ENCODE measurements around the gene GPATCH8. TPM values are rescaled to one million over a fixed set of nuclear protein-coding genes. Genes with fewer than 3 reads are reported as not detected.

Gene GPATCH8
- total and polyA plus RNA-seq, 10 donors = 4.8 to 66.3 (median 57.9) TPM

DNA sequence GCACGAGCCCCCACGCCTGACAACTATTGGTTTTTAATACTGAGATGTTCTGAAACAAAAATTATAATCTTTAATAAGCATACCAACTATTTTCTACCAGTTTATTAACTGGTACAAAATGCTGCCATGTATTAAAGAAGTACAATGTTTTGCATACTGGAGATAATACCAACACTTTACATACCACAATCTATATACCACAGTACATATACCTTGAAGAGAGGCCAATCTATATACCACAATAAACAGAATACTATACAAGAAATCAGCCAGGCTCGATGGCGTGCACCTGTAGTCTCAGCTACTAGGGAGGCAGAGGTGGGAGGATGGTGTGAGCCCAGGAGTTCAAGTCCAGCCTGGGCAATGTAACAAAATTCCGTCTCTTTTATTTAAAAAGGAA, 9.9 kb downstream of the GPATCH8 start:
- H3K4me1 ChIP-seq = peaks cover 11 to 89% (median 41%) of the 10 kb centered on the region in 6 donors
- TF ChIP-seq POLR2A (IDR thresholded peaks at IDR 0.05) (no peak), POLR2AphosphoS5 (IDR thresholded peaks at IDR 0.05) (no peak)
- TF ChIP-seq, protein P1, sequence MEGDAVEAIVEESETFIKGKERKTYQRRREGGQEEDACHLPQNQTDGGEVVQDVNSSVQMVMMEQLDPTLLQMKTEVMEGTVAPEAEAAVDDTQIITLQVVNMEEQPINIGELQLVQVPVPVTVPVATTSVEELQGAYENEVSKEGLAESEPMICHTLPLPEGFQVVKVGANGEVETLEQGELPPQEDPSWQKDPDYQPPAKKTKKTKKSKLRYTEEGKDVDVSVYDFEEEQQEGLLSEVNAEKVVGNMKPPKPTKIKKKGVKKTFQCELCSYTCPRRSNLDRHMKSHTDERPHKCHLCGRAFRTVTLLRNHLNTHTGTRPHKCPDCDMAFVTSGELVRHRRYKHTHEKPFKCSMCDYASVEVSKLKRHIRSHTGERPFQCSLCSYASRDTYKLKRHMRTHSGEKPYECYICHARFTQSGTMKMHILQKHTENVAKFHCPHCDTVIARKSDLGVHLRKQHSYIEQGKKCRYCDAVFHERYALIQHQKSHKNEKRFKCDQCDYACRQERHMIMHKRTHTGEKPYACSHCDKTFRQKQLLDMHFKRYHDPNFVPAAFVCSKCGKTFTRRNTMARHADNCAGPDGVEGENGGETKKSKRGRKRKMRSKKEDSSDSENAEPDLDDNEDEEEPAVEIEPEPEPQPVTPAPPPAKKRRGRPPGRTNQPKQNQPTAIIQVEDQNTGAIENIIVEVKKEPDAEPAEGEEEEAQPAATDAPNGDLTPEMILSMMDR (IDR thresholded peaks at IDR 0.05 in 8 of 11, conservative IDR thresholded peaks at IDR 0.05 in 3 of 11) = no peak
- no peaks in the 10 kb centered on the region for H3K27me3 ChIP-seq (replicated peaks in 1 of 7)
- H3K36me3 ChIP-seq = peaks cover 0 to 31% (median 2%) of the 10 kb centered on the region in 6 donors
- intact Hi-C loops (cut with DNase I; ENCODE audit: low total_unique reads) = no loop called here
- 90 to 96% (median 91%) methylated on average over 5 of the region's 5 CpGs for WGBS, 5 donors
- DNase-seq = no peak
- H3K4me3 ChIP-seq = no peak overlapping the region
- H3K27ac ChIP-seq = no peak overlapping the region
- no peaks in the 10 kb centered on the region for H3K9me3 ChIP-seq

DNA sequence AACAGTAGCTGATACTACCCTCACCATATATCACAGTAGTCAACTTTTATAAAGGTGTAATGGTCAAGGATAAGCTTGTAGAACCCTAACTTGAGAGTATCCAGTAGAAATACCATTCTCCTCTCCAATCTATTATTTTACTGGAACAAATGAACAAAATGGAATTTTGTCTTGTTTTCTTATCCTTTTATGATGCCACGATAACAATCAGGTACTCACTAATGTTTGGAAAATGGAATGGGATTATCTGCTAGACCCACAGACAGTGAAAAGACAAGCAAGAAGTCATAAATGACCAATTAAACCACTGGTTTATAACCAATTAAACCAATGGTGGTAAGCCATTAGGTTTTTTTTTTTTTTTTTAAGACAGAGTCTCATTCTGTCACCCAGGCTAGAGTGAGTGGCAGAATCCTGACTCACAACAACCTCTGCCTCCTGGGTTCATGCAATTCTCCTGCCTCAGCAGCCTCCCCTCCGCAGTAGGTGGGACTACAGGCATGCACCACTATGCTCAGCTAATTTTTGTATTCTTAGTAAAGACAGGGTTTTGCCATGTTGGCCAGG, 10.4 kb downstream of the GPATCH8 start:
- WGBS, 5 donors = 95 to 99% (median 97%) methylated on average over 2 of the region's 2 CpGs
- TF ChIP-seq POLR2AphosphoS5 (IDR thresholded peaks at IDR 0.05) (no peak), POLR2A (IDR thresholded peaks at IDR 0.05) (no peak)
- TF ChIP-seq, protein P1 (IDR thresholded peaks at IDR 0.05 in 8 of 11, conservative IDR thresholded peaks at IDR 0.05 in 3 of 11) = no peak
- DNase-seq = no peak
- Histone ChIP-seq H3K4me1 (peaks cover 8 to 89% (median 35%) of the 10 kb centered on the region in 6 donors), H3K4me3 (no peak overlapping the region), H3K27ac (no peak overlapping the region), H3K9me3 (no peaks in the 10 kb centered on the region), H3K27me3 (replicated peaks in 1 of 7) (no peaks in the 10 kb centered on the region), H3K36me3 (peaks cover 0 to 34% (median 2%) of the 10 kb centered on the region in 6 donors)
- intact Hi-C loops (cut with DNase I; ENCODE audit: low total_unique reads) = no loop called here

DNA sequence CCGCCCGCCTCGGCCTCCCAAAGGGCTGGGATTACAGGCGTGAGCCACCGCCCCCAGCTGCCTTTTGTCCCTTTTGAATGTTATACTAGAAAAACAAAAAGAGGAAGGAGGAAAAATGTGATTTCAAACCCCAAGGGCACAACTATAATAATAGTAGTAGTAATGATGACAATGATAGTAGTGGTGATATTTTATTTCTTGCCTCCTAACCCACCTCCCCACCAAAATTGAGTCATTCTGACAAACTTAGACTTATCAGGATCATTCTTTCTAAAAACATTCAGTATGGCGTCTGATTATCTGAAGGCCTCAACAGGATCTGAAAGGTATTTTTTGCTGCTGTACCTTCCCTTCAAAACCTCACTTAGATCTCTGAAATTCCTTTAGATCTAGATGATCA, 13.6 kb downstream of the GPATCH8 start:
- H3K27ac ChIP-seq = no peak overlapping the region
- H3K27me3 ChIP-seq (replicated peaks in 1 of 7) = no peaks in the 10 kb centered on the region
- H3K4me1 ChIP-seq = peaks cover 0 to 80% (median 15%) of the 10 kb centered on the region in 6 donors
- TF ChIP-seq, protein P1 (IDR thresholded peaks at IDR 0.05 in 8 of 11, conservative IDR thresholded peaks at IDR 0.05 in 3 of 11) = no peak
- TF ChIP-seq POLR2A (IDR thresholded peaks at IDR 0.05) = no peak
- no peak for TF ChIP-seq POLR2AphosphoS5 (IDR thresholded peaks at IDR 0.05)
- intact Hi-C loops (cut with DNase I; ENCODE audit: low total_unique reads) = no loop called here
- WGBS, 5 donors = 80 to 98% (median 89%) methylated on average over 6 of the region's 6 CpGs
- no peak overlapping the region for H3K4me3 ChIP-seq
- no peak for DNase-seq
- H3K9me3 ChIP-seq = no peaks in the 10 kb centered on the region
- peaks cover 0 to 34% (median 2%) of the 10 kb centered on the region in 6 donors for H3K36me3 ChIP-seq

DNA sequence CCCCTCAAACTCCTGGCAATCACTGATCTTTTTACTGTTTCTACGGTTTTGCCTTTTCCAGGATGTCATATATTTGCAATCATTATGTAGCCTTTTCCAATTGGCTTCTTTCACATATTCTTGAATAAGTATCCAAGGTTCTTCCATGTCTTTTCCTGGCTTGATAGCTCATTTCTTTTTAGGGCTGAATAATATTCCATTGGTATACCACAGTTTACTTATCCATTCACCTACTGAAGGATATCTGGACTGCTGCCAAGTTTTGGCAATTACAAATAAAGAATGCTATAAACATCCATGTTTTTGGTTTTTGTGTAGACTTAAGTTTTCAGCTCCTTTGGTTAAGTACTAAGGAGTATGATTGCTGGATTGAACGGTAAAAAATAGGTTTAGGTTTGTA, 16.0 kb downstream of the GPATCH8 start:
- Histone ChIP-seq H3K9me3 (no peaks in the 10 kb centered on the region), H3K27me3 (replicated peaks in 1 of 7) (no peaks in the 10 kb centered on the region), H3K4me3 (no peak overlapping the region), H3K4me1 (peaks cover 0 to 71% (median 10%) of the 10 kb centered on the region in 6 donors), H3K36me3 (peaks cover 0 to 31% (median 2%) of the 10 kb centered on the region in 6 donors), H3K27ac (no peak overlapping the region)
- 89 to 97% (median 95%) methylated on average over 2 of the region's 2 CpGs for WGBS, 5 donors
- intact Hi-C loops (cut with DNase I; ENCODE audit: low total_unique reads) = no loop called here
- DNase-seq = no peak
- TF ChIP-seq POLR2AphosphoS5 (IDR thresholded peaks at IDR 0.05) (no peak), POLR2A (IDR thresholded peaks at IDR 0.05) (no peak)
- TF ChIP-seq, protein P1 (IDR thresholded peaks at IDR 0.05 in 8 of 11, conservative IDR thresholded peaks at IDR 0.05 in 3 of 11) = no peak
